AG04450 (cell line): Measurements from ENCODE around the gene LRRC4B. TPM values are rescaled to one million over a fixed set of nuclear protein-coding genes. Genes with fewer than 3 reads are reported as not detected.

Experiments
- CTCF ChIA-PET: fragments of 300-600, 350-600 bp; formaldehyde crosslinking; extraction: SDS; loops from one replicate; lab custom pipeline; 2022; ENCODE audit warnings: antibody characterized with exemption, inconsistent platforms; lab: Charles Lee
- POLR2A ChIA-PET: fragments of 350-600 bp; formaldehyde crosslinking; extraction: SDS; loops from one replicate; lab custom pipeline; 2021; ENCODE audit warnings: antibody characterized with exemption, inconsistent platforms; lab: Yijun Ruan, JAX
- DNase-seq: peaks from one replicate; pipeline ENCODE4 v3.0.0-alpha.2; 2011; ENCODE audit warnings: low read depth, low spot score
- H3K27ac ChIP-seq: one replicate; pipeline ENCODE4 v1.5.1; 2012; ENCODE audit warnings: low read depth, low read length, control low read depth
- H3K27me3 ChIP-seq: one replicate; pipeline ENCODE4 v1.6.0; 2012; ENCODE audit warnings: low read length; ENCODE audit not compliant: control insufficient read depth, insufficient read depth
- H3K4me3 ChIP-seq: 2 replicates; pipeline ENCODE4 v1.5.1; 2011; ENCODE audit warnings: mild to moderate bottlenecking, low read depth, low read length, control low read depth
- H3K9me3 ChIP-seq: 2 replicates; pipeline ENCODE4 v1.5.1; 2012; ENCODE audit warnings: low read length; ENCODE audit not compliant: control insufficient read depth, insufficient read depth
- polyA plus RNA-seq: library from polyadenylated mRNA; depleted of rRNA; stranded (reverse); fragments of >200 nt; gene quantifications from 2 replicates; pipeline ENCODE4 v1.2.3, GENCODE V29; 2011
- TF ChIP-seq, protein P1 (sequence below): IDR thresholded peaks from 2 replicates; pipeline ENCODE4 v1.5.1; 2011; ENCODE audit warnings: low read depth, low read length, control low read depth, inconsistent platforms

LRRC4B gene
- polyA plus RNA-seq, 1 experiment: not detected

DNA sequence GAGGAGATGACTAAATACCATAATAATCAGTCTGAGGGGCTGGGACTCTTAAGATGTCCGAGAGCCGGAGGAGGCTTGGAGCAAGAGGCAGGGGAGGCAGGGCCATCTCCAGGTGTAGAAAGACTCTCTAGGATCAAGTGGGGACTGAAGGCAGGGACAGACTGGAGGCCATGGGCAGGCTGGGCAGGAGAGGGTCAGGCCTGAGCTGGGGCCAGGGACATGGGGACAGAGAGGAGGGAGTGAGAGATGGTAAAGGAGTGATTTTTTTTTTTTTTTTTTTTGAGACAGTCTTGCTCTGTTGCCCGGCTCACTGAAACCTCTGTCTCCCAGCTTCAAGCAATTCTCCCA lies 59.4 kb downstream of the LRRC4B start:
- Histone ChIP-seq H3K9me3 (no peaks in the 10 kb centered on the region; the same call in 1 of the 2 replicates), H3K27ac (no peak overlapping the region), H3K4me3 (no peak overlapping the region), H3K27me3 (no peaks in the 10 kb centered on the region)
- ChIA-PET POLR2A (interaction anchor here (0.7 to 0.8 kb wide), 3 partner anchors 21 to 47 kb away, joined by 3 to 7 read pairs (median 5); no protein-coding TSS in a partner anchor), CTCF (interaction anchor here (0.9 kb wide), 1 partner anchor 140 kb away, joined by 4 read pairs; no protein-coding TSS in a partner anchor)
- TF ChIP-seq, protein P1, sequence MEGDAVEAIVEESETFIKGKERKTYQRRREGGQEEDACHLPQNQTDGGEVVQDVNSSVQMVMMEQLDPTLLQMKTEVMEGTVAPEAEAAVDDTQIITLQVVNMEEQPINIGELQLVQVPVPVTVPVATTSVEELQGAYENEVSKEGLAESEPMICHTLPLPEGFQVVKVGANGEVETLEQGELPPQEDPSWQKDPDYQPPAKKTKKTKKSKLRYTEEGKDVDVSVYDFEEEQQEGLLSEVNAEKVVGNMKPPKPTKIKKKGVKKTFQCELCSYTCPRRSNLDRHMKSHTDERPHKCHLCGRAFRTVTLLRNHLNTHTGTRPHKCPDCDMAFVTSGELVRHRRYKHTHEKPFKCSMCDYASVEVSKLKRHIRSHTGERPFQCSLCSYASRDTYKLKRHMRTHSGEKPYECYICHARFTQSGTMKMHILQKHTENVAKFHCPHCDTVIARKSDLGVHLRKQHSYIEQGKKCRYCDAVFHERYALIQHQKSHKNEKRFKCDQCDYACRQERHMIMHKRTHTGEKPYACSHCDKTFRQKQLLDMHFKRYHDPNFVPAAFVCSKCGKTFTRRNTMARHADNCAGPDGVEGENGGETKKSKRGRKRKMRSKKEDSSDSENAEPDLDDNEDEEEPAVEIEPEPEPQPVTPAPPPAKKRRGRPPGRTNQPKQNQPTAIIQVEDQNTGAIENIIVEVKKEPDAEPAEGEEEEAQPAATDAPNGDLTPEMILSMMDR: no peak
- no peak for DNase-seq

DNA sequence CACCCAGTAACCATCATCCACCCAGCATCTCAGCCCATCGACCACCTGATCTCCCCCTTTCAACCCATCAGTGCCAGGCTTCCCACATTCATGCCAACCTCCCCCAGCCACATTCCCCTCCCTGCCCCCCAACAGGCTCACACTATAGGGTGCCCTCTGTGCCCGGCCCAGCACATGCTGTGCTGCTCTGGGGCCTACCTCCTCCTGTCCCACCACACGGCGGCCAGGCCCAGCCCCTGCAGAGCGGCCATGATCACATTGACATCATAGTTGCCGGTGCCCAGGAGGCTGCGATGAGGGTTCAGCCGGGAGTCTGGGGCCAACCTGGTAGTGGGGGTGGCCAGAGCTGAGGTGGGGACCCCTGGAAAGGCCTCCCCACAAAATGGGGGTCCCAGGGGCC lies 60.9 kb downstream of the LRRC4B start:
- CTCF ChIA-PET: no interaction called here
- H3K4me3 ChIP-seq: no peak overlapping the region
- no peak overlapping the region for H3K27ac ChIP-seq
- DNase-seq: no peak
- H3K27me3 ChIP-seq: no peaks in the 10 kb centered on the region
- no peaks in the 10 kb centered on the region; the same call in 1 of the 2 replicates for H3K9me3 ChIP-seq
- POLR2A ChIA-PET: no interaction called here
- TF ChIP-seq, protein P1: no peak

DNA sequence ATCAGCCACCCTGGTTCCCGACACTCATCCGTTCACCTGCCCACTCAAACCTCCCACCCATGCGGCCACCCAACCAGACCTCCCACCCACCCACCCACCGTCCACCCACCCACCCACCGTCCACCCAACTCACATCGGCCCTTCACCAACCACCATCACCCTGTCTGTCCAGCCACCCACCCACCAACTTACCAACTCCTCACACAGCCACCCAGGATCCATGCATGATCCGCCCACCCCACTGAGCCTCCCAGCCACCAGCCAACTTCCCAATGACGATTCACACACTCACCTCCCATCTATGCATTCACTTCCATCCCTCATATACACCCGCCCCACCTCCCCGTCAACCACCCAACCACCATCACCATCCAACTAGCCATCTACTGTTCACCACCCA lies 61.5 kb downstream of the LRRC4B start:
- TF ChIP-seq, protein P1: no peak
- ChIA-PET POLR2A (no interaction called here), CTCF (no interaction called here)
- no peak overlapping the region for H3K4me3 ChIP-seq
- H3K27me3 ChIP-seq: no peaks in the 10 kb centered on the region
- DNase-seq: no peak
- H3K27ac ChIP-seq: no peak overlapping the region
- H3K9me3 ChIP-seq: no peaks in the 10 kb centered on the region; the same call in 1 of the 2 replicates

DNA sequence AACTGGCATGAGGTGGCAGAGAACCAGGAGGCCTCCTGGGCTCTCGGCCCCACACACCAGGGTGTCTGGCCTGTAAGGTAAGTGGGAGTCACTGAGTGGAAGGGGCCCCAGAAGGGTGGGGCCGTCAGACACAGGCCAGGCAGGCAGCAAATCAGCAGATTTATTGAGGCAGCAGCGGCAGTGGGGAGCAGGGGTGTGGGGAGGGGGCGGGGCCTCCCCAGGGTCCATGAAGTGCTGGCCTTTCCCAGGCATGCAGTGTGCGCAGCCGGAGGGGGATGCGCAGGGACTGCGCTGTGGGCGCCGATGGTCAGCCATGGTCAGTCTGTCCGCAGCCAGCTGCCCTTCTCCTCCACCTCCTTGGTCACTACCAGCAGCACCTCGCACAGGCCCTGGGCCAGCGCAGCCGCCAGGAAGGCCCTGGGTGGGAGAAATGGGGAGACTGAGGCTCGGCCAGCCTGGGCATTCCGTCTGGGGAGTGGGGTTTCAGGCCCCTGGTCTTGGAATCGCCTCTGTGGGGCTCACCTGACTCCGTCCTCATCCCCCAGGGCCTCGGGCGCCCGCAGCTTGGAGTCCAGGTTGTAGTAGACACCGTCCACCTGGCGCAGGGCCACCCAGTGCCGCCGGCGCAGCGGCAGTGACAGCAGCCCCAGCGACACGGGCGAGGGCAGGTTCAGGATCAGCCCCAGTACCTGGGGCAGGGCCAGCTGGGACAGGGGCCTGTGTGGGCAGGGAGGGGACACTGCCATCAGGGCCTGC lies 62.2 kb downstream of the LRRC4B start:
- H3K27me3 ChIP-seq: peaks cover 3% of the 10 kb centered on the region
- ChIA-PET POLR2A (no interaction called here), CTCF (no interaction called here)
- H3K27ac ChIP-seq: no peak overlapping the region
- no peaks in the 10 kb centered on the region; the same call in 1 of the 2 replicates for H3K9me3 ChIP-seq
- DNase-seq: no peak
- TF ChIP-seq, protein P1: no peak
- no peak overlapping the region for H3K4me3 ChIP-seq
